ENCODE results near the gene PROCA1.

Gene PROCA1

GRCh38 chr17:28747051-28747691, 35.5 kb upstream of the PROCA1 start:
- no peak overlapping the region for H3K4me3 Mint-ChIP-seq
- H3K36me3 Mint-ChIP-seq (ENCODE audit: low read depth) = peaks cover 41% of the 10 kb centered on the region
- H3K27me3 Mint-ChIP-seq = no peaks in the 10 kb centered on the region
- H3K4me1 Mint-ChIP-seq = peaks cover 48% of the 10 kb centered on the region
- ATAC-seq (no peak), DNase-seq (no peak)
- H3K9me3 Mint-ChIP-seq = no peaks in the 10 kb centered on the region
- H3K27ac Mint-ChIP-seq = no peak overlapping the region

- ATAC-seq (no peak), DNase-seq (no peak)
- Mint-ChIP-seq H3K27ac (peak overlapping the region; percentile 56), H3K9me3 (no peaks in the 10 kb centered on the region), H3K4me1 (peaks cover 51% of the 10 kb centered on the region), H3K36me3 (ENCODE audit: low read depth) (peaks cover 41% of the 10 kb centered on the region), H3K4me3 (peak overlapping the region; percentile 92), H3K27me3 (no peaks in the 10 kb centered on the region)
Observed at GRCh38 chr17:28746611-28747050, 34.9 kb upstream of the PROCA1 start.

GRCh38 chr17:28745786-28746411, 34.2 kb upstream of the PROCA1 start:
- Mint-ChIP-seq H3K27ac (peak overlapping the region; percentile 56), H3K27me3 (no peaks in the 10 kb centered on the region), H3K9me3 (no peaks in the 10 kb centered on the region), H3K36me3 (ENCODE audit: low read depth) (peaks cover 40% of the 10 kb centered on the region), H3K4me3 (peak overlapping the region; percentile 92), H3K4me1 (peaks cover 57% of the 10 kb centered on the region)
- DNase-seq (no peak), ATAC-seq (no peak)

- DNase-seq (peak; percentile 41), ATAC-seq (peak; percentile 7)
- Mint-ChIP-seq H3K9me3 (no peaks in the 10 kb centered on the region), H3K4me3 (peak overlapping the region; percentile 92), H3K4me1 (peaks cover 58% of the 10 kb centered on the region), H3K27me3 (no peaks in the 10 kb centered on the region), H3K36me3 (ENCODE audit: low read depth) (peaks cover 33% of the 10 kb centered on the region), H3K27ac (peak overlapping the region; percentile 90)
Observed at GRCh38 chr17:28744972-28745785, 33.5 kb upstream of the PROCA1 start.

GRCh38 chr17:28744104-28744971, 32.6 kb upstream of the PROCA1 start:
- peaks cover 3% of the 10 kb centered on the region for H3K9me3 Mint-ChIP-seq
- DNase-seq = peak; percentile 83
- peak; percentile 27 for ATAC-seq

GRCh38 chr17:28743243-28744103, 31.8 kb upstream of the PROCA1 start, which contains the start of gene TRAF4:
Gene TRAF4, plus strand, starts transcription at chr17:28744011. Its CDS starts 102 bp downstream, at chr17:28744113.
- Mint-ChIP-seq H3K36me3 (ENCODE audit: low read depth) (peaks cover 32% of the 10 kb centered on the region), H3K9me3 (peaks cover 3% of the 10 kb centered on the region), H3K4me1 (peaks cover 60% of the 10 kb centered on the region), H3K27me3 (no peaks in the 10 kb centered on the region), H3K27ac (peak within 1 kb of the TSS; percentile 90), H3K4me3 (peak within 1 kb of the TSS; percentile 92)
- ATAC-seq = peak; percentile 84
- peak; percentile 88 for DNase-seq

More at GRCh38 chr17:28744104-28744971, 32.6 kb upstream of the PROCA1 start:
- H3K36me3 Mint-ChIP-seq (ENCODE audit: low read depth) = peaks cover 36% of the 10 kb centered on the region
- H3K27me3 Mint-ChIP-seq = no peaks in the 10 kb centered on the region
- H3K27ac Mint-ChIP-seq = peak overlapping the region; percentile 90
- H3K4me1 Mint-ChIP-seq = peaks cover 58% of the 10 kb centered on the region
- H3K4me3 Mint-ChIP-seq = peak overlapping the region; percentile 92

GRCh38 chr17:28741358-28742349, 30.0 kb upstream of the PROCA1 start:
- peaks cover 59% of the 10 kb centered on the region for H3K4me1 Mint-ChIP-seq
- no peak for ATAC-seq
- peaks cover 22% of the 10 kb centered on the region for H3K36me3 Mint-ChIP-seq (ENCODE audit: low read depth)
- no peaks in the 10 kb centered on the region for H3K27me3 Mint-ChIP-seq
- no peak overlapping the region for H3K4me3 Mint-ChIP-seq
- DNase-seq = no peak
- peaks cover 3% of the 10 kb centered on the region for H3K9me3 Mint-ChIP-seq
- no peak overlapping the region for H3K27ac Mint-ChIP-seq

GRCh38 chr17:28740406-28741357, 29.0 kb upstream of the PROCA1 start:
- Mint-ChIP-seq H3K9me3 (peaks cover 3% of the 10 kb centered on the region), H3K27ac (no peak overlapping the region), H3K4me1 (peaks cover 56% of the 10 kb centered on the region), H3K36me3 (ENCODE audit: low read depth) (peaks cover 24% of the 10 kb centered on the region), H3K4me3 (no peak overlapping the region), H3K27me3 (no peaks in the 10 kb centered on the region)
- ATAC-seq (no peak), DNase-seq (no peak)

GRCh38 chr17:28738680-28739384, 27.1 kb upstream of the PROCA1 start:
- H3K36me3 Mint-ChIP-seq (ENCODE audit: low read depth) = peaks cover 14% of the 10 kb centered on the region
- H3K9me3 Mint-ChIP-seq = peaks cover 3% of the 10 kb centered on the region
- peaks cover 61% of the 10 kb centered on the region for H3K4me1 Mint-ChIP-seq
- peak overlapping the region; percentile 56 for H3K4me3 Mint-ChIP-seq
- H3K27me3 Mint-ChIP-seq = no peaks in the 10 kb centered on the region
- DNase-seq = peak; percentile 70
- H3K27ac Mint-ChIP-seq = peak overlapping the region; percentile 88
- ATAC-seq = peak; percentile 67

- Mint-ChIP-seq H3K9me3 (peaks cover 3% of the 10 kb centered on the region), H3K27me3 (no peaks in the 10 kb centered on the region), H3K4me3 (peak overlapping the region; percentile 56), H3K27ac (peak overlapping the region; percentile 88), H3K36me3 (ENCODE audit: low read depth) (peaks cover 14% of the 10 kb centered on the region), H3K4me1 (peaks cover 60% of the 10 kb centered on the region)
- DNase-seq (no peak), ATAC-seq (peak; percentile 9)
Observed at GRCh38 chr17:28737770-28738679, 26.3 kb upstream of the PROCA1 start.

Data from activated naive CD8-positive, alpha-beta T cell treated with anti-CD3 and anti-CD28 coated beads, Interleukin-2, amount 50 U/mL, for 24 hours (primary cell).